CD14-positive monocyte (primary cell): ENCODE data around the gene RBBP4. TPM values are rescaled to one million over a fixed set of nuclear protein-coding genes. Genes with fewer than 3 reads are reported as not detected.
A peak's percentile ranks its signal among the peaks of the same experiment; 100 is the strongest.

Source experiments
- DNase-seq, 3 donors: peaks; one replicate each; pipeline ENCODE4 v3.0.0-alpha.2; 2011 to 2022
- H2AFZ ChIP-seq: 2 replicates; pipeline ENCODE4 v1.6.0; 2012; ENCODE audit warnings: mild to moderate bottlenecking, low read depth, low read length, inconsistent platforms; ENCODE audit not compliant: insufficient read depth, poor library complexity, severe bottlenecking
- H3K27ac ChIP-seq, 2 donors: 1 replicate in 1 of 2; 2 replicates in 1 of 2; pipeline ENCODE4 v1.5.1; 2012 to 2013; ENCODE audit warnings: low read length in 2 of 2, control low read depth in 1 of 2, inconsistent platforms in 1 of 2, low read depth in 1 of 2, mild to moderate bottlenecking in 1 of 2
- H3K27me3 ChIP-seq, 2 donors: one replicate each; pipeline versions ENCODE4 v1.6.0 to v1.6.1; 2011 to 2013; ENCODE audit warnings: low read length in 2 of 2; ENCODE audit not compliant: control insufficient read depth in 2 of 2, insufficient read depth in 2 of 2
- H3K36me3 ChIP-seq, 2 donors: replicated peaks in 1 of 2; 1 replicate in 1 of 2; 2 replicates in 1 of 2; pipeline versions ENCODE4 v1.5.1 to v1.6.1; 2012 to 2013; ENCODE audit warnings: low read length in 2 of 2, control low read depth in 1 of 2, inconsistent platforms in 1 of 2, mild to moderate bottlenecking in 1 of 2; ENCODE audit not compliant: insufficient read depth in 2 of 2, control insufficient read depth in 1 of 2
- H3K4me1 ChIP-seq, 2 donors: 1 replicate in 1 of 2; 2 replicates in 1 of 2; pipeline versions ENCODE4 v1.5.1 to v1.6.1; 2012 to 2013; ENCODE audit warnings: low read length in 2 of 2, control low read depth in 1 of 2, inconsistent platforms in 1 of 2, mild to moderate bottlenecking in 1 of 2, moderate library complexity in 1 of 2; ENCODE audit not compliant: insufficient read depth in 2 of 2, control insufficient read depth in 1 of 2
- H3K4me2 ChIP-seq: replicated peaks from 2 replicates; pipeline ENCODE3; 2012; ENCODE audit warnings: low read length, moderate library complexity, mild to moderate bottlenecking; ENCODE audit not compliant: poor library complexity, severe bottlenecking; ENCODE audit errors: extremely low read depth
- H3K4me3 ChIP-seq, 3 experiments: fragments of 200-600 bp in 1 of 3; sonication (generic) in 1 of 3; replicated peaks in 1 of 3; 1 replicate in 2 of 3; 2 replicates in 1 of 3; pipeline ENCODE4 v1.5.1; 2011 to 2013; ENCODE audit warnings: low read length in 3 of 3, mild to moderate bottlenecking in 3 of 3, control low read depth in 2 of 3, low read depth in 2 of 3, inconsistent platforms in 1 of 3, moderate library complexity in 1 of 3
- H3K79me2 ChIP-seq: 2 replicates; pipeline ENCODE4 v1.6.0; 2012; ENCODE audit warnings: mild to moderate bottlenecking, control low read depth, inconsistent platforms, low read length, moderate library complexity; ENCODE audit not compliant: insufficient read depth
- H3K9ac ChIP-seq: 2 replicates; pipeline ENCODE4 v1.6.0; 2017; ENCODE audit warnings: low read length, mild to moderate bottlenecking; ENCODE audit not compliant: insufficient read depth, poor library complexity, severe bottlenecking
- H3K9me3 ChIP-seq, 2 donors: replicated peaks in 1 of 2; 1 replicate in 1 of 2; 2 replicates in 1 of 2; pipeline versions ENCODE4 v1.5.1 to v1.6.1; 2012 to 2013; ENCODE audit warnings: low read length in 2 of 2, control low read depth in 1 of 2; ENCODE audit not compliant: control insufficient read depth in 1 of 2, insufficient read depth in 1 of 2
- H4K20me1 ChIP-seq: 2 replicates; pipeline ENCODE4 v1.6.0; 2012; ENCODE audit warnings: mild to moderate bottlenecking, low read length, control low read depth, moderate library complexity; ENCODE audit not compliant: insufficient read depth
- H3K27ac Mint-ChIP-seq, 7 donors: one replicate each; pipeline ENCODE4 v1.8.0; 2020; ENCODE audit warnings: mild to moderate bottlenecking in 7 of 7, mixed read lengths in 7 of 7, moderate library complexity in 6 of 7, inconsistent platforms in 2 of 7
- H3K27me3 Mint-ChIP-seq, 3 donors: one replicate each; pipeline ENCODE4 v1.8.0; 2021 to 2022; ENCODE audit warnings: low read depth in 3 of 3, mild to moderate bottlenecking in 3 of 3, mixed read lengths in 3 of 3, moderate library complexity in 3 of 3, inconsistent platforms in 1 of 3
- H3K36me3 Mint-ChIP-seq, 2 donors: one replicate each; pipeline ENCODE4 v1.8.0; 2020; ENCODE audit warnings: mixed read lengths in 2 of 2, inconsistent platforms in 1 of 2, mild to moderate bottlenecking in 1 of 2
- H3K4me1 Mint-ChIP-seq: one replicate; pipeline ENCODE4 v1.8.0; 2020; ENCODE audit warnings: mild to moderate bottlenecking, mixed read lengths
- H3K4me3 Mint-ChIP-seq, 2 donors: one replicate each; pipeline ENCODE4 v1.8.0; 2020; ENCODE audit warnings: mild to moderate bottlenecking in 2 of 2, mixed read lengths in 2 of 2, moderate library complexity in 1 of 2
- H3K9me3 Mint-ChIP-seq, 7 donors: one replicate each; pipeline ENCODE4 v1.8.0; 2020 to 2022; ENCODE audit warnings: mixed read lengths in 7 of 7, mild to moderate bottlenecking in 6 of 7, moderate library complexity in 6 of 7, inconsistent platforms in 2 of 7
- CTCF ChIP-seq: fragments of 200-600 bp; IDR thresholded peaks from one replicate; pipeline ENCODE4 v1.8.0; 2022; ENCODE audit warnings: antibody characterized with exemption, mild to moderate bottlenecking
- WGBS: methylation state at CpG from one replicate; pipeline ENCODE4 v1.1.5; 2013; ENCODE audit warnings: missing lambda C conversion rate; ENCODE audit not compliant: insufficient coverage; 5-methylcytosine and 5-hydroxymethylcytosine counted together
- intact Hi-C, 2 donors: fragments of 100-400 bp; cut with micrococcal nuclease; formaldehyde crosslinking; loops; one replicate each; pipeline versions ENCODE4 v1.15.0 to v1.15.1; 2023
- polyA plus RNA-seq, 3 donors: library from polyadenylated mRNA; depleted of rRNA in 1 of 3; unstranded in 2 of 3; stranded (reverse) in 1 of 3; fragments of 300-500 nt in 2 of 3; fragments of >200 nt in 1 of 3; fragmentation: Illumina TruSeq in 2 of 3; gene quantifications; 1 replicate in 2 of 3; 2 replicates in 1 of 3; pipeline ENCODE4 v1.2.3, GENCODE V29; 2012 to 2021

Gene RBBP4
- polyA plus RNA-seq, 3 donors = 60.6 to 307 (median 274) TPM

- Mint-ChIP-seq H3K4me3 (peak overlapping the region in 1 of 2 donors; percentile 72), H3K4me1 (peaks cover 14% of the 10 kb centered on the region), H3K27me3 (peaks cover 6 to 11% (median 7%) of the 10 kb centered on the region in 3 donors), H3K27ac (peak overlapping the region in 2 of 7 donors; percentile 48 to 61), H3K9me3 (peaks cover 0 to 2% (median 0%) of the 10 kb centered on the region in 7 donors), H3K36me3 (no peaks in the 10 kb centered on the region)
- peak; percentile 23 to 69 (median 31) for DNase-seq
- H3K79me2 ChIP-seq = no peaks in the 10 kb centered on the region
- H3K4me1 ChIP-seq = peaks cover 13 to 15% of the 10 kb centered on the region in 2 donors
- no peaks in the 10 kb centered on the region for H3K36me3 ChIP-seq
- H3K9me3 ChIP-seq = no peaks in the 10 kb centered on the region
- H4K20me1 ChIP-seq = no peaks in the 10 kb centered on the region
- peak overlapping the region; percentile 51 for H3K4me2 ChIP-seq
- H3K27me3 ChIP-seq = no peaks in the 10 kb centered on the region
- H3K4me3 ChIP-seq = peak overlapping the region in 1 of 3 experiments; percentile 26
- intact Hi-C loops = no loop called here
- TF ChIP-seq CTCF = no peak
- no peak overlapping the region for H3K9ac ChIP-seq
- WGBS = 25% methylated on average over 9 of the region's 14 CpGs
- H2AFZ ChIP-seq = peak overlapping the region; percentile 9
- H3K27ac ChIP-seq = no peak overlapping the region
These were observed 73.9 kb downstream of the RBBP4 start for GRCh38 chr1:32724678-32725614.

GRCh38 chr1:32725615-32725982, 74.6 kb downstream of the RBBP4 start:
- no peak overlapping the region for H3K9ac ChIP-seq
- intact Hi-C loops = no loop called here
- Mint-ChIP-seq H3K4me3 (peak overlapping the region in 1 of 2 donors; percentile 72), H3K27me3 (peaks cover 5 to 11% (median 7%) of the 10 kb centered on the region in 3 donors), H3K27ac (peak overlapping the region in 3 of 7 donors; percentile 41 to 77 (median 48)), H3K4me1 (peaks cover 14% of the 10 kb centered on the region), H3K9me3 (peaks cover 0 to 2% (median 0%) of the 10 kb centered on the region in 7 donors), H3K36me3 (no peaks in the 10 kb centered on the region)
- H3K4me3 ChIP-seq = no peak overlapping the region
- no peak for TF ChIP-seq CTCF
- H3K4me1 ChIP-seq = peaks cover 13 to 15% of the 10 kb centered on the region in 2 donors
- H3K4me2 ChIP-seq = peak overlapping the region; percentile 51
- no peaks in the 10 kb centered on the region for H3K27me3 ChIP-seq
- H3K36me3 ChIP-seq = no peaks in the 10 kb centered on the region
- H3K79me2 ChIP-seq = no peaks in the 10 kb centered on the region
- no peaks in the 10 kb centered on the region for H4K20me1 ChIP-seq
- H3K27ac ChIP-seq = no peak overlapping the region
- DNase-seq = no peak
- no peaks in the 10 kb centered on the region for H3K9me3 ChIP-seq
- peak overlapping the region; percentile 9 for H2AFZ ChIP-seq
- WGBS = 56% methylated on average over 3 of the region's 3 CpGs
